ENCODE results near the gene FGD4. TPM values are rescaled to one million over a fixed set of nuclear protein-coding genes. Genes with fewer than 3 reads are reported as not detected.
A peak's percentile ranks its signal among the peaks of the same experiment; 100 is the strongest.

The FGD4 gene
- total RNA-seq, 1 experiment from 2014 or later, result 39.7 TPM

DNA sequence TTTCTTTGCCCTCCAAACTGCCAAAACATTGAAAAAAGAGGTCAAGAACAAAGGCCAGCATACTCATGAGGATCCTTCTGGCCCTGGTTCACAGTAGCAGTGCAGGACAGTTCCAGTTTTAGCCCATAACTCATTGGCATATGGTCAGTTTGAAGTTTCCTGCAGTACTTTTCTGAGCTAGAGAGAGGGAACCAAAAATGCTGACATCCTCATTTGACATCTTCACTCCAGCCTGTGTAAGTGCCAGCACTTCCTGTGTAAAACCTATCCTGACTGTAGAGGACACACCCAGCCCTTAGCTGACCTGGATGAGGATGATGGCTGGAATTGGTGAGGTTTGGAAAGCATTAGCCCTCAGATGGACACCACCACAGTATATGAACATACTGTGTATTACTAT, 84.1 kb downstream of the FGD4 start:
- H3K9me3 Mint-ChIP-seq, result no peaks in the 10 kb centered on the region
- H3K27ac Mint-ChIP-seq, result peak overlapping the region; percentile 60; the same call in 1 of the 2 replicates
- TF ChIP-seq FOXJ3 (CRISPR knock-in tag; IDR thresholded peaks at IDR 0.05; ENCODE audit: borderline replicate concordance) (no peak), TCF7 (CRISPR knock-in tag; IDR thresholded peaks at IDR 0.05; ENCODE audit: low read depth) (no peak), ZNF219 (CRISPR knock-in tag; IDR thresholded peaks at IDR 0.05; ENCODE audit: borderline replicate concordance) (no peak)
- TF ChIP-seq, protein P1, sequence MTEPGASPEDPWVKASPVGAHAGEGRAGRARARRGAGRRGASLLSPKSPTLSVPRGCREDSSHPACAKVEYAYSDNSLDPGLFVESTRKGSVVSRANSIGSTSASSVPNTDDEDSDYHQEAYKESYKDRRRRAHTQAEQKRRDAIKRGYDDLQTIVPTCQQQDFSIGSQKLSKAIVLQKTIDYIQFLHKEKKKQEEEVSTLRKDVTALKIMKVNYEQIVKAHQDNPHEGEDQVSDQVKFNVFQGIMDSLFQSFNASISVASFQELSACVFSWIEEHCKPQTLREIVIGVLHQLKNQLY (CRISPR knock-in tag; IDR thresholded peaks at IDR 0.05), result no peak
- peak; percentile 30 for ATAC-seq
- no peaks in the 10 kb centered on the region for H3K27me3 Mint-ChIP-seq (ENCODE audit: low read depth)
- no peak overlapping the region for H3K4me3 Mint-ChIP-seq
- H3K36me3 Mint-ChIP-seq, result peaks cover 3% of the 10 kb centered on the region; the same call in 1 of the 2 replicates
- peaks cover 15% of the 10 kb centered on the region for H3K4me1 Mint-ChIP-seq
- DNase-seq (ENCODE audit: low spot score), result no peak
- ChIA-PET CTCF (interaction anchor here (1.5 kb wide), 1 partner anchor 9 kb away, joined by 4 read pairs; no protein-coding TSS in a partner anchor), POLR2A (no interaction called here)

DNA sequence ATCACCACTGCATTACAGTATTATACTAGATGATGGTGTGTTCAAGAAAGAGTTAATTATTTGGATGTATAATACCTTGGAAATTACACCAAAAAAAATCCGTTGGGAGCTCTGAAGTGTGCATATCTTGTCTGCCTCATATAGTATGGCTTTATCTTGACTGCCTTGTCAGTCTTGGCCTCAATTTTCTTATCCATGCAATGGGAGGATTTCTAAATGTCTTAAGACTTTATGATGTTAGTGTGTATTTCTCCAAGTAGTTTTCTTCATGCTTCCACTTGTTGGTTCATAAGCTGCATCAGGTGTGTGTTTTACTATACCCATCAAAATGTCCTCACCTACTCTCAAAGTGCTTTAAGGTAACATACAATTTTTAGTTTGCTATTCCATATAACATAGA, 84.6 kb downstream of the FGD4 start:
- no peak for ATAC-seq
- no peaks in the 10 kb centered on the region; the same call in 1 of the 2 replicates for H3K36me3 Mint-ChIP-seq
- TF ChIP-seq, protein P2, sequence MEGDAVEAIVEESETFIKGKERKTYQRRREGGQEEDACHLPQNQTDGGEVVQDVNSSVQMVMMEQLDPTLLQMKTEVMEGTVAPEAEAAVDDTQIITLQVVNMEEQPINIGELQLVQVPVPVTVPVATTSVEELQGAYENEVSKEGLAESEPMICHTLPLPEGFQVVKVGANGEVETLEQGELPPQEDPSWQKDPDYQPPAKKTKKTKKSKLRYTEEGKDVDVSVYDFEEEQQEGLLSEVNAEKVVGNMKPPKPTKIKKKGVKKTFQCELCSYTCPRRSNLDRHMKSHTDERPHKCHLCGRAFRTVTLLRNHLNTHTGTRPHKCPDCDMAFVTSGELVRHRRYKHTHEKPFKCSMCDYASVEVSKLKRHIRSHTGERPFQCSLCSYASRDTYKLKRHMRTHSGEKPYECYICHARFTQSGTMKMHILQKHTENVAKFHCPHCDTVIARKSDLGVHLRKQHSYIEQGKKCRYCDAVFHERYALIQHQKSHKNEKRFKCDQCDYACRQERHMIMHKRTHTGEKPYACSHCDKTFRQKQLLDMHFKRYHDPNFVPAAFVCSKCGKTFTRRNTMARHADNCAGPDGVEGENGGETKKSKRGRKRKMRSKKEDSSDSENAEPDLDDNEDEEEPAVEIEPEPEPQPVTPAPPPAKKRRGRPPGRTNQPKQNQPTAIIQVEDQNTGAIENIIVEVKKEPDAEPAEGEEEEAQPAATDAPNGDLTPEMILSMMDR (IDR thresholded peaks at IDR 0.05), result no peak
- TF ChIP-seq, protein P3, sequence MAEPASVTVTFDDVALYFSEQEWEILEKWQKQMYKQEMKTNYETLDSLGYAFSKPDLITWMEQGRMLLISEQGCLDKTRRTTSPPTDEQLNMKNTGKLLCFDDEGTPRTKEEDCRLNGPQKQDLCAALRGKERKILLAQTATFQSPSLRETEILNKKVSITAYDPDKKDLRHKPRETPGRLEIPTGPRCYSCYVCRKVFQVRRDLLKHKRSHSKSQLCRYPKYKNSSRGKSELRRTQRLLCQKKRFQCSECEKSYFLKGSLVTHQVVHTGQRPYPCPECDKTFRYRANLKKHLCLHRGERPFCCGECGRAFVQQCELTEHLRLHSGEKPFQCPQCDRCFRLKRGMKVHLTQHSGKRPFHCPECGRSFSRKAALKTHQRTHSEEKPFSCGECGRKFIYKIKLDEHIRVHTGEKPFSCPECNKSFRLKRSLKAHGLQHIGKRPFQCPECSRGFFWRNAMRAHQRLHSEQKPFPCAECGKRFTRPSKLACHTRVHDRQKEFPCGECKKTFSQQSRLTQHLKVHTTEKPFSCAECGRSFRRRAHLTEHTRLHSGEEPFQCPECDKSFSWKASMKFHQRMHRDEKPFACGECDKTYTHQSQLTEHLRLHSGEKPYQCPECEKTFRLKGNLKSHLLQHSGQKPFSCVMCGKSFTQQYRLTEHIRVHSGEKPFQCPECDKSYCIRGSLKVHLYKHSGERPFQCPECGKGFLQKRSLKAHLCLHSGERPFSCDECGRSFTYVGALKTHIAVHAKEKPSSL (CRISPR knock-in tag; conservative IDR thresholded peaks at IDR 0.05), result no peak
- no peaks in the 10 kb centered on the region for H3K9me3 Mint-ChIP-seq
- ChIA-PET CTCF (interaction anchor here (1.5 kb wide), 1 partner anchor 9 kb away, joined by 4 read pairs; no protein-coding TSS in a partner anchor), POLR2A (no interaction called here)
- no peaks in the 10 kb centered on the region for H3K27me3 Mint-ChIP-seq (ENCODE audit: low read depth)
- no peak for DNase-seq (ENCODE audit: low spot score)
- no peak overlapping the region for H3K4me3 Mint-ChIP-seq
- H3K27ac Mint-ChIP-seq, result peak overlapping the region; percentile 3; the same call in 1 of the 2 replicates
- H3K4me1 Mint-ChIP-seq, result peaks cover 12% of the 10 kb centered on the region

DNA sequence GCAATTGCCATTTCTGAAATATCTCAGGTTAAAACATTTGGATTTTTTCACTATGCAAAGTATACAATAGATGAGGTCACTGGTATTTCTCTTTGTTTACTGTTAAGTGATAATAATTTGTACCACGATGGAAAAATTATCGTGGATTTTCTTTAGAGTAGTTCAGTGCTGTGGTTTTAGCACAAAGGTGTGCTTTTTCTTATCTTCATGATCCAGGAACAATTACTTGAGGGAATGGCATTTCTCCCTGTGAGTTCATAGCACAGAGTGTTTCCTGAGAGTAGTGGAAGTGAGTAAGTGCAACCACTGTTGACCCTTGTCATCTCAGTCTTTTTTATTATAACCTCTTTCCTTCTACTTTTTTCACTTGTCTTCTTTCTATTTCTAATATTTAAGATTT, 86.8 kb downstream of the FGD4 start:
- Mint-ChIP-seq H3K27me3 (ENCODE audit: low read depth) (no peaks in the 10 kb centered on the region), H3K27ac (0 out of 2 replicates have a peak overlapping the region, but pooled peaks have one; percentile 2), H3K36me3 (no peaks in the 10 kb centered on the region), H3K4me1 (peaks cover 23% of the 10 kb centered on the region), H3K9me3 (no peaks in the 10 kb centered on the region), H3K4me3 (no peak overlapping the region)
- POLR2A ChIA-PET, result interaction anchor here (0.5 kb wide), 1 partner anchor 140 kb away, joined by 3 read pairs; no protein-coding TSS in a partner anchor
- ATAC-seq (no peak), DNase-seq (ENCODE audit: low spot score) (no peak)
- CTCF ChIA-PET, result interaction anchor here (0.9 kb wide), 1 partner anchor 8 kb away, joined by 4 read pairs; no protein-coding TSS in a partner anchor
- TF ChIP-seq SP1 (CRISPR knock-in tag; conservative IDR thresholded peaks at IDR 0.05) (no peak), CREB1 (CRISPR knock-in tag; IDR thresholded peaks at IDR 0.05) (no peak), TP53 (CRISPR knock-in tag; IDR thresholded peaks at IDR 0.05) (no peak), IRF2 (CRISPR knock-in tag; IDR thresholded peaks at IDR 0.05; ENCODE audit: borderline replicate concordance, low read depth) (no peak), ZNF317 (CRISPR knock-in tag; IDR thresholded peaks at IDR 0.05; ENCODE audit: borderline replicate concordance, low read depth) (no peak), PRRX2 (CRISPR knock-in tag; IDR thresholded peaks at IDR 0.05) (no peak), MXD4 (CRISPR knock-in tag; IDR thresholded peaks at IDR 0.05; ENCODE audit: borderline replicate concordance) (no peak), NFE2L1 (CRISPR knock-in tag; IDR thresholded peaks at IDR 0.05) (no peak), GTF2I (CRISPR knock-in tag; conservative IDR thresholded peaks at IDR 0.05) (no peak), NR3C1 (CRISPR knock-in tag; conservative IDR thresholded peaks at IDR 0.05; ENCODE audit: low read depth) (no peak), ZNF671 (CRISPR knock-in tag; IDR thresholded peaks at IDR 0.05) (no peak)
- TF ChIP-seq, protein P4, sequence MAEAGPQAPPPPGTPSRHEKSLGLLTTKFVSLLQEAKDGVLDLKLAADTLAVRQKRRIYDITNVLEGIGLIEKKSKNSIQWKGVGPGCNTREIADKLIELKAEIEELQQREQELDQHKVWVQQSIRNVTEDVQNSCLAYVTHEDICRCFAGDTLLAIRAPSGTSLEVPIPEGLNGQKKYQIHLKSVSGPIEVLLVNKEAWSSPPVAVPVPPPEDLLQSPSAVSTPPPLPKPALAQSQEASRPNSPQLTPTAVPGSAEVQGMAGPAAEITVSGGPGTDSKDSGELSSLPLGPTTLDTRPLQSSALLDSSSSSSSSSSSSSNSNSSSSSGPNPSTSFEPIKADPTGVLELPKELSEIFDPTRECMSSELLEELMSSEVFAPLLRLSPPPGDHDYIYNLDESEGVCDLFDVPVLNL (CRISPR knock-in tag; IDR thresholded peaks at IDR 0.05; ENCODE audit: borderline replicate concordance, low read depth), result no peak
- TF ChIP-seq, protein P5, sequence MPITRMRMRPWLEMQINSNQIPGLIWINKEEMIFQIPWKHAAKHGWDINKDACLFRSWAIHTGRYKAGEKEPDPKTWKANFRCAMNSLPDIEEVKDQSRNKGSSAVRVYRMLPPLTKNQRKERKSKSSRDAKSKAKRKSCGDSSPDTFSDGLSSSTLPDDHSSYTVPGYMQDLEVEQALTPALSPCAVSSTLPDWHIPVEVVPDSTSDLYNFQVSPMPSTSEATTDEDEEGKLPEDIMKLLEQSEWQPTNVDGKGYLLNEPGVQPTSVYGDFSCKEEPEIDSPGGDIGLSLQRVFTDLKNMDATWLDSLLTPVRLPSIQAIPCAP (CRISPR knock-in tag; IDR thresholded peaks at IDR 0.05), result no peak
- TF ChIP-seq, protein P6, sequence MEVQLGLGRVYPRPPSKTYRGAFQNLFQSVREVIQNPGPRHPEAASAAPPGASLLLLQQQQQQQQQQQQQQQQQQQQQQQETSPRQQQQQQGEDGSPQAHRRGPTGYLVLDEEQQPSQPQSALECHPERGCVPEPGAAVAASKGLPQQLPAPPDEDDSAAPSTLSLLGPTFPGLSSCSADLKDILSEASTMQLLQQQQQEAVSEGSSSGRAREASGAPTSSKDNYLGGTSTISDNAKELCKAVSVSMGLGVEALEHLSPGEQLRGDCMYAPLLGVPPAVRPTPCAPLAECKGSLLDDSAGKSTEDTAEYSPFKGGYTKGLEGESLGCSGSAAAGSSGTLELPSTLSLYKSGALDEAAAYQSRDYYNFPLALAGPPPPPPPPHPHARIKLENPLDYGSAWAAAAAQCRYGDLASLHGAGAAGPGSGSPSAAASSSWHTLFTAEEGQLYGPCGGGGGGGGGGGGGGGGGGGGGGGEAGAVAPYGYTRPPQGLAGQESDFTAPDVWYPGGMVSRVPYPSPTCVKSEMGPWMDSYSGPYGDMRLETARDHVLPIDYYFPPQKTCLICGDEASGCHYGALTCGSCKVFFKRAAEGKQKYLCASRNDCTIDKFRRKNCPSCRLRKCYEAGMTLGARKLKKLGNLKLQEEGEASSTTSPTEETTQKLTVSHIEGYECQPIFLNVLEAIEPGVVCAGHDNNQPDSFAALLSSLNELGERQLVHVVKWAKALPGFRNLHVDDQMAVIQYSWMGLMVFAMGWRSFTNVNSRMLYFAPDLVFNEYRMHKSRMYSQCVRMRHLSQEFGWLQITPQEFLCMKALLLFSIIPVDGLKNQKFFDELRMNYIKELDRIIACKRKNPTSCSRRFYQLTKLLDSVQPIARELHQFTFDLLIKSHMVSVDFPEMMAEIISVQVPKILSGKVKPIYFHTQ (CRISPR knock-in tag; IDR thresholded peaks at IDR 0.05), result no peak
- TF ChIP-seq, protein P7, sequence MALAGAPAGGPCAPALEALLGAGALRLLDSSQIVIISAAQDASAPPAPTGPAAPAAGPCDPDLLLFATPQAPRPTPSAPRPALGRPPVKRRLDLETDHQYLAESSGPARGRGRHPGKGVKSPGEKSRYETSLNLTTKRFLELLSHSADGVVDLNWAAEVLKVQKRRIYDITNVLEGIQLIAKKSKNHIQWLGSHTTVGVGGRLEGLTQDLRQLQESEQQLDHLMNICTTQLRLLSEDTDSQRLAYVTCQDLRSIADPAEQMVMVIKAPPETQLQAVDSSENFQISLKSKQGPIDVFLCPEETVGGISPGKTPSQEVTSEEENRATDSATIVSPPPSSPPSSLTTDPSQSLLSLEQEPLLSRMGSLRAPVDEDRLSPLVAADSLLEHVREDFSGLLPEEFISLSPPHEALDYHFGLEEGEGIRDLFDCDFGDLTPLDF (CRISPR knock-in tag; IDR thresholded peaks at IDR 0.05), result no peak

Measured in WTC11 (cell line).